Psoas muscle (tissue), 8 donors: ENCODE measurements around the gene SIKE1. TPM values are rescaled to one million over a fixed set of nuclear protein-coding genes. Genes with fewer than 3 reads are reported as not detected.

ENCODE experiments used
- ATAC-seq, 4 donors: fragments of 200-7000 bp; cut with Tn5 transposase; one replicate each; pipeline ENCODE4 v1.9.1; 2020; ENCODE audit warnings: moderate library complexity in 3 of 4, mild to moderate bottlenecking in 2 of 4
- DNase-seq, 2 donors: peaks; one replicate each; pipeline ENCODE4 v3.0.0-alpha.2; 2020
- H3K27ac ChIP-seq: fragments of 200-600 bp; one replicate; pipeline ENCODE4 v1.8.0; 2022
- H3K27me3 ChIP-seq, 3 donors: fragments of 200-600 bp in 1 of 3; one replicate each; pipeline versions ENCODE4 v1.6.1 to v1.8.0; 2013 to 2022; ENCODE audit warnings: low read length in 2 of 3, mild to moderate bottlenecking in 2 of 3, moderate library complexity in 1 of 3; ENCODE audit not compliant: insufficient read depth in 3 of 3
- H3K36me3 ChIP-seq, 2 donors: fragments of 200-600 bp in 1 of 2; one replicate each; pipeline versions ENCODE4 v1.6.1 to v1.8.0; 2013 to 2022; ENCODE audit warnings: low read depth in 1 of 2, mild to moderate bottlenecking in 1 of 2, moderate library complexity in 1 of 2; ENCODE audit not compliant: insufficient read depth in 1 of 2
- H3K4me1 ChIP-seq: fragments of 200-600 bp; one replicate; pipeline ENCODE4 v1.8.0; 2022
- H3K4me3 ChIP-seq: fragments of 200-600 bp; one replicate; pipeline ENCODE4 v1.8.0; 2022; ENCODE audit warnings: mild to moderate bottlenecking
- H3K9me3 ChIP-seq: fragments of 200-600 bp; one replicate; pipeline ENCODE4 v1.8.0; 2022
- CTCF ChIP-seq: fragments of 200-600 bp; IDR thresholded peaks from one replicate; pipeline ENCODE4 v1.8.0; 2022; ENCODE audit warnings: antibody characterized with exemption
- WGBS, 3 donors: extraction: QIAGEN DNeasy Blood & Tissue Kit; methylation state at CpG; one replicate each; pipeline versions ENCODE4 v1.1.6 to v1.1.7; 2013; 5-methylcytosine and 5-hydroxymethylcytosine counted together
- intact Hi-C, 2 donors: fragments of 100-400 bp; cut with DNase I; formaldehyde crosslinking; loops; one replicate each; pipeline versions ENCODE4 v1.11.0 to v1.14.2; 2022
- polyA plus RNA-seq, 3 donors: library from polyadenylated mRNA; stranded (reverse); fragments of 200-250 nt; gene quantifications; one replicate each; pipeline ENCODE4 v1.2.3, GENCODE V29; 2013
- total RNA-seq, 4 donors: library from RNA; stranded (reverse); fragmentation: NEBNext Ultra II Directional in 2 of 4; extraction: Animal tissue kit (Norgen Biotek cat#: 25700) in 2 of 4; gene quantifications; one replicate each; pipeline versions ENCODE4 v1.2.1 to v1.2.4, GENCODE V29; 2021 to 2023
- donor health status: healthy with polysubstance abuse.
- donor health status: DM: no; HTN: no; CAD: no; lungs with moderate emphysema.
- donor health status: Bipolar disorder and iron deficiency.
- donor health status: healthy.
- donor health status: DM: yes; HTN: yes; CAD: no.
- donor health status: DM: no; HTN: no; CAD: no.
- donor health status: DM: no; HTN: no; CAD: no.
- donor health status: DM: yes; HTN: yes; CAD: no.

SIKE1 gene
- total and polyA plus RNA-seq, 7 donors = 29.8 to 53.2 (median 35.2) TPM

DNA sequence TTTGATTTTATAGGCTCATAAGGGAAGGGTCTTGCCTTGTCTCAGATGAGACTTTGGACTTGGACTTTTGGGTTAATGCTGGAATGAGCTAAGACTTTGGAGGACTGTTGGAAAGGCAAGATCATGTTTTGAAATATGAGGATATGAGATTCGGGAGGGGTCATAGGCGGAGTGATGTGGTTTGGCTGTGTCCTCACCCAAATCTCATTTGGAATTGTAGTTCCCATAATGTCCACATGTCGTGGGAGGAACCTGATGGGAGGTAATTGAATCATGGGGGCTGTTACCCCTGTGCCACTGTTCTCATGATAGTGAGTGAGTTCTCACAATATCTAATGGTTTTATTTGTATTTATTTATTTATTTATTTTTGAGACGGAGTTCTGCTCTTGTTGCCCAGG lies 15.8 kb downstream of the SIKE1 start:
- Histone ChIP-seq H3K27ac (no peak overlapping the region), H3K27me3 (no peaks in the 10 kb centered on the region), H3K9me3 (no peaks in the 10 kb centered on the region), H3K4me3 (no peak overlapping the region), H3K36me3 (peaks cover 0 to 18% of the 10 kb centered on the region in 2 donors), H3K4me1 (no peaks in the 10 kb centered on the region)
- intact Hi-C loops = no loop called here
- no peak for ATAC-seq
- TF ChIP-seq CTCF = no peak
- DNase-seq = no peak
- 75 to 83% (median 82%) methylated on average over 4 of the region's 4 CpGs for WGBS, 3 donors

DNA sequence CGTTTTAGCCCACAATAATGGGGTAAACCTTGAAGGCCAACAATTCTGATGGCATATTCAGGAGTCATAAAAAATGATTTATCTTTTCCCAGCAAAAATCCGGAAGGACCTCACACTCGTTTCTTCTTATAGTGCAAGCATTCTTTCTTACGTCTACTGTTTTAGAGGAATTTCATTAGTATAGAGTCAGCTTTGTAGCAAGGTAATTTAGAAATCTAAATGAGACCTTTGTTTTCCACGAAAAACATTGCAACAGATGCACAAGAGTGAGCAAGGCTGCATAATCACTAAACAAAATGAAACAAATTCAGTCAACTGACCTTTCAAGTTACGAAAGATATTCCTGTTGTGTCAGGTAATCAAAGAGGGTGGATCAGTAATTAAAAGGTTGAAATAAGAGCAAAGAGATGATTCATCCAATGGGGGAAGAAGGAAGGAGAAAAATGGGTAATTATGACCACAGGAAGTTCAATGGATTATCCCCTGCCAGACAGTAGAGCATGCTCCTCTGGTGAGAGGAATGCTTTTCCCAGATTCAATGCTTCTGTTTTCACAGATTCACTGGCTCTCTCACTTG lies 22.1 kb downstream of the SIKE1 start:
- H3K36me3 ChIP-seq = no peaks in the 10 kb centered on the region
- DNase-seq (no peak), ATAC-seq (no peak)
- H3K4me3 ChIP-seq = peak overlapping the region; percentile 84
- peaks cover 18% of the 10 kb centered on the region for H3K4me1 ChIP-seq
- H3K27ac ChIP-seq = peak overlapping the region; percentile 100
- 28 to 30% (median 28%) methylated on average over 6 of the region's 6 CpGs for whole genome bisulfite sequencing, 3 donors
- no peaks in the 10 kb centered on the region for H3K27me3 ChIP-seq
- intact Hi-C loops = loop anchor here in 1 of 2 donors (5.0 to 10.0 kb wide), 3 partner anchors 86 to 246 kb away; partner anchors contain the start of genes BCAS2, DENND2C and TRIM33
- no peak for TF ChIP-seq CTCF
- H3K9me3 ChIP-seq = no peaks in the 10 kb centered on the region

DNA sequence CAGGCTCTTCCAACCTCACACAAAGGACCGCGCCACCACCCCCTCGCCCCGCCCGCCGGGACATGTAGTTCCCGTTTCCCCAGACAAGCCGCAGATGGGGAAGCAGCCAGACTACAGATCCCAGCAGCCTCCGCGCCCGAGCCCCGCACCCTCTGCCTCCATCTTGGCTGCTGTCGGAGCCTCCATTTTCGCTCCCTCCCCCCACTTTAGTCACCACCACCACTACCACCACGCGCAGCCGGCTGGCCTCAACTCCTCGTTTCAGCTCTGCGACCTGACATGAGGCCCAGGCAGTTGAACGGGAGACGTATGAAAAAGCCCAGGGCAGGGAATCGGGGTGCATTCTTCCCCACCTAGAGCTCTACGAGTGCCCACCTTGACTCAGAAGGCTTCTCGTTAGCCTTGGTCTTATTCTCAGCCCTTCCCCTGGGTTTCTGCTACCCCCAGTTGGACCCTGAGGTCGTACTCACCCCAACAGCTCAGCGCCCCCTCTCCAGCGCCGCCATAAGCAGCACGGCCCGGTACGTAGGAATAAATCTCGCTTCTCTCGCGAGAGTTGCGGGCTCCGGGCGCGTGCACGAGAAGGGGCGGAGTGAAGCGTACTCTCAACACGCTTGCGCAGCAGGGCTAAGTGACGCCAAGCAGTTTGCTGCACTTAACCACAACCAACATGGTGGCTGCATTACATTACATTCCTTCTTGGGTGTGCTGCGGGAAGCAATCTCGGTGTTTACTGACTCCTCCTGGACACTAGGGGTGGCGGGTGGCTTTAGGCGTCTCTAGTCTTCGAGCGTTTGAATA lies 22.8 kb downstream of the SIKE1 start, which contains the start of gene CSDE1:
Gene CSDE1 (minus strand): TSS at position 530 of the 801 bp plus-strand sequence. CDS start 18,094 bp downstream, outside the sequence.
- Histone ChIP-seq H3K4me3 (peak within 1 kb of the TSS; percentile 84), H3K36me3 (no peaks in the 10 kb centered on the region), H3K9me3 (no peaks in the 10 kb centered on the region), H3K4me1 (peaks cover 25% of the 10 kb centered on the region), H3K27ac (peak within 1 kb of the TSS; percentile 100), H3K27me3 (no peaks in the 10 kb centered on the region)
- TF ChIP-seq CTCF = peak; percentile 55
- peak; percentile 96 to 99 for DNase-seq
- intact Hi-C loops = loop anchor here (2.0 to 10.0 kb wide), 4 partner anchors 63 to 245 kb away; partner anchors contain the start of genes AMPD1 (in 1 of the 2), BCAS2 (in 1 of the 2), DENND2C (in 1 of the 2) and TRIM33 (in 1 of the 2)
- 0 to 1% (median 0%) methylated on average over 50 of the region's 50 CpGs for WGBS, 3 donors
- ATAC-seq = peak; percentile 85 to 95 (median 91)

- no peaks in the 10 kb centered on the region for H3K9me3 ChIP-seq
- no peaks in the 10 kb centered on the region for H3K36me3 ChIP-seq
- intact Hi-C loops = loop anchor here (2.0 to 10.0 kb wide), 4 partner anchors 62 to 245 kb away; partner anchors contain the start of genes AMPD1 (in 1 of the 2), BCAS2 (in 1 of the 2), DENND2C (in 1 of the 2) and TRIM33 (in 1 of the 2)
- peaks cover 31% of the 10 kb centered on the region for H3K4me1 ChIP-seq
- peak; percentile 17 to 45 (median 38) for ATAC-seq
- DNase-seq = peak; percentile 58 to 77
- peak overlapping the region; percentile 100 for H3K27ac ChIP-seq
- WGBS, 3 donors = 1% methylated on average over 17 of the region's 17 CpGs
- no peaks in the 10 kb centered on the region for H3K27me3 ChIP-seq
- peak overlapping the region; percentile 84 for H3K4me3 ChIP-seq
- TF ChIP-seq CTCF = no peak
These were observed 23.5 kb downstream of the SIKE1 start for GRCh38 chr1:114756949-114757454.
